Bronchial epithelial cell (primary cell): Measurements from ENCODE around the gene CDYL2. TPM values are rescaled to one million over a fixed set of nuclear protein-coding genes. Genes with fewer than 3 reads are reported as not detected.

Experiments used
- DNase-seq: peaks from one replicate; pipeline ENCODE4 v3.0.0-alpha.2; 2010; ENCODE audit warnings: low read depth
- FAIRE-seq: peaks from 2 replicates; lab custom pipeline; 2011; peaks lifted over from hg19 to GRCh38; lab: Jason Lieb, UNC
- H3K27me3 ChIP-seq: 2 replicates; pipeline ENCODE4 v1.5.1; 2011; ENCODE audit warnings: low read length; ENCODE audit not compliant: control insufficient read depth, insufficient read depth
- H3K36me3 ChIP-seq: 2 replicates; pipeline ENCODE4 v1.5.1; 2011; ENCODE audit warnings: low read length; ENCODE audit not compliant: control insufficient read depth, insufficient read depth
- H3K4me3 ChIP-seq: 2 replicates; pipeline ENCODE4 v1.5.1; 2011; ENCODE audit warnings: mild to moderate bottlenecking, low read depth, low read length, control low read depth
- total RNA-seq: library from RNA; depleted of rRNA; stranded (reverse); fragments of >200 nt; gene quantifications from 2 replicates; pipeline ENCODE4 v1.2.1, GENCODE V29; 2014
- TF ChIP-seq, protein P1 (sequence below): IDR thresholded peaks from 2 replicates; pipeline ENCODE4 v1.5.1; 2011; ENCODE audit warnings: mild to moderate bottlenecking, moderate library complexity, low read length, control low read depth, inconsistent platforms; ENCODE audit not compliant: insufficient read depth, severe bottlenecking

CDYL2 gene
- total RNA-seq, 1 donor from 2014 or later, result 1.1 TPM

DNA sequence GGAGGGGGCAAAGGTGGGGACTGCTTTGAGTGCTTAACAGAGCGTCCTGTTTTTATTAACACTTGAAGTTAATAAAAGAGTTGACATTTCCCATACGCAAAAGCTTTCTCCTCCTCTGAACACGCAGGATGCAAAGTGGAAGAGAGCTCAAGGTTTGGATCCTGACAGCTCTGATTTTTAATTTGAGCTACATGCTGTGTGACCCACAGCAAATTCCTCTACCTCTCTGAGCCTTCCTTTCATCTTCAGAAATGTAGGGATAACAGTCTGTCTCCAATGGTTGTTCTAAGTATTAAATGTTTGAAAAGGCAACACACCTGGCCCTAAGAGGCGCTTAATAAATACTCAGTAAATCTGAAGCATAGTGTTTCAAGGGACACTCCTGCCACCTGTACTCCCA, 93.0 kb downstream of the CDYL2 start:
- Histone ChIP-seq H3K36me3 (no peaks in the 10 kb centered on the region), H3K4me3 (no peak overlapping the region), H3K27me3 (no peaks in the 10 kb centered on the region)
- TF ChIP-seq, protein P1, sequence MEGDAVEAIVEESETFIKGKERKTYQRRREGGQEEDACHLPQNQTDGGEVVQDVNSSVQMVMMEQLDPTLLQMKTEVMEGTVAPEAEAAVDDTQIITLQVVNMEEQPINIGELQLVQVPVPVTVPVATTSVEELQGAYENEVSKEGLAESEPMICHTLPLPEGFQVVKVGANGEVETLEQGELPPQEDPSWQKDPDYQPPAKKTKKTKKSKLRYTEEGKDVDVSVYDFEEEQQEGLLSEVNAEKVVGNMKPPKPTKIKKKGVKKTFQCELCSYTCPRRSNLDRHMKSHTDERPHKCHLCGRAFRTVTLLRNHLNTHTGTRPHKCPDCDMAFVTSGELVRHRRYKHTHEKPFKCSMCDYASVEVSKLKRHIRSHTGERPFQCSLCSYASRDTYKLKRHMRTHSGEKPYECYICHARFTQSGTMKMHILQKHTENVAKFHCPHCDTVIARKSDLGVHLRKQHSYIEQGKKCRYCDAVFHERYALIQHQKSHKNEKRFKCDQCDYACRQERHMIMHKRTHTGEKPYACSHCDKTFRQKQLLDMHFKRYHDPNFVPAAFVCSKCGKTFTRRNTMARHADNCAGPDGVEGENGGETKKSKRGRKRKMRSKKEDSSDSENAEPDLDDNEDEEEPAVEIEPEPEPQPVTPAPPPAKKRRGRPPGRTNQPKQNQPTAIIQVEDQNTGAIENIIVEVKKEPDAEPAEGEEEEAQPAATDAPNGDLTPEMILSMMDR, result no peak
- DNase-seq (no peak), FAIRE-seq (no peak)

DNA sequence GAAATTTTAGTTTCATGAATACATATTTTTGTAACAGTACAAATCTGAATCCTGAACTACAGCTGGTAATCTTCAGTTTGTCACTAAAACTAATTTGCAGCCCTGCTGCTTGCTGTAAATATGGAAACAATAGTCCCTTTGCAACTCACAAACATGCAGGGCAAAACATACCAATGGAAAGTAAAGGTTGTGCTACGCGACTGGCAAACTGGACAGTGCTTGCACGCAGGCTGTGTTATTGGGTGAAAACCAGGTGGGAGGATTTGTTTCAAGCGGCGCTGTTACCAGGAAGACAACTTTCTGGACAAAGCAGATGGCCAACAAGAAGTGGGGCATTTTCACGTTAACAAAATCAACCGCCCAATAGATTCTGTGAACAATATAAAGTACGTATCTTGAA, 93.5 kb downstream of the CDYL2 start:
- Histone ChIP-seq H3K27me3 (no peaks in the 10 kb centered on the region), H3K4me3 (no peak overlapping the region), H3K36me3 (no peaks in the 10 kb centered on the region)
- TF ChIP-seq, protein P1, result no peak
- DNase-seq (no peak), FAIRE-seq (no peak)

DNA sequence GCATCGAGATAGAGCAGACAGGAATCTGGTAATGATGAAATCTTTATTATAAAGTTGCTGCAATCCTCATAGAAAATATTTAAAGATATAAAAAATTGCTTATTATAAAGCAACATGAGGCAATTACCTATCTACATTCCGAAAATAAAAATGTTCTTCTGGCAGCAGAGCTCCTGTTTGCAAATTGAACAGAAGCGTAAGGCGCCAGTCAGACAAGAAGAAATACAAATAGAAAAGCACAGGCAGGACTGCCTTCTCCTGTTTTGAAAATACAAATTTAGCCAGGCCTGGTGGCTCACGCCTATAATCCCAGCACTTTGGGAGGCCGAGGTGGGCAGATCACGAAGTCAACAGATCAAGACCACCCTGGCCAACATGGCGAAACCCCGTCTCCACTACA, 95.6 kb downstream of the CDYL2 start:
- FAIRE-seq, result no peak
- TF ChIP-seq, protein P1, result no peak
- no peaks in the 10 kb centered on the region for H3K27me3 ChIP-seq
- no peaks in the 10 kb centered on the region for H3K36me3 ChIP-seq
- DNase-seq, result no peak
- no peak overlapping the region for H3K4me3 ChIP-seq

DNA sequence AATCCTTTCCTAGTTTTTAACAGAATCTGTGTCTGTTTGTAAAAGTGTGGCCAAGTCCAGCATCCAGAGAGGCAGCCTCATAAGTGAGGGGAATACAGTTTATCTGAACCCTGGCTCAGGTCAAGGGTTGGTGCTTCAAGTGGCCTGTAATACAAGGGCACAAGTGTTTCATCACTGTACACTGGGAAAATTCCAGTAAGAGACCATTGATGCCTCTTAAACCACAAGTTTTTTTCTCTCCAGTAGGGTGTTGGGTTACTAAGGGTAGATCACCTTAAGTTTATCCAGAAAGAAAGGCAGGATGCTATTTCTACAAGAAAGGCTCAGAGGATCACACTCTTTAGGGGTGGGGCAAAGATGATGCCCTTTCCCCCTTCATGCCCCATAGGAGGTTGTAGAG, 96.7 kb downstream of the CDYL2 start:
- H3K4me3 ChIP-seq, result no peak overlapping the region
- FAIRE-seq (no peak), DNase-seq (no peak)
- H3K36me3 ChIP-seq, result no peaks in the 10 kb centered on the region
- TF ChIP-seq, protein P1, result no peak
- H3K27me3 ChIP-seq, result no peaks in the 10 kb centered on the region

DNA sequence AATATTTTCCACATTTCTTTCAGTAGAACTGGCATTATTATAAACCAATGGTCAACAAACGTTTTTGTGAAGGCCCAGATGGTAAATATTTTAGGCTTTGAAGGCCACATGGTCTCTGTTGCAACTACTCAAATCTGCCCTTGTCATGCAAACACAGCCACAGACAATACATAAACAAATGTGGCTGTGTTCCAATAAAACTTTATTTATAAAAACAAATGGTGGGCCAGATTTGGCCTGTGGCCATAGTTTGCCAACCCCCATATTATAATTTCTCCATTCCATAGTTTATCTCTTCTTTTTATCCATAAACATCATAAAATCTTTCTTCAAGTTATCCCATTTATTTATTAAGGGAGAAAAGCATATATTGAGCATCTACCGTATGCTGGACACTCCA, 98.8 kb downstream of the CDYL2 start:
- no peak for FAIRE-seq
- DNase-seq, result no peak
- TF ChIP-seq, protein P1, result no peak
- Histone ChIP-seq H3K27me3 (no peaks in the 10 kb centered on the region), H3K36me3 (no peaks in the 10 kb centered on the region), H3K4me3 (no peak overlapping the region)

DNA sequence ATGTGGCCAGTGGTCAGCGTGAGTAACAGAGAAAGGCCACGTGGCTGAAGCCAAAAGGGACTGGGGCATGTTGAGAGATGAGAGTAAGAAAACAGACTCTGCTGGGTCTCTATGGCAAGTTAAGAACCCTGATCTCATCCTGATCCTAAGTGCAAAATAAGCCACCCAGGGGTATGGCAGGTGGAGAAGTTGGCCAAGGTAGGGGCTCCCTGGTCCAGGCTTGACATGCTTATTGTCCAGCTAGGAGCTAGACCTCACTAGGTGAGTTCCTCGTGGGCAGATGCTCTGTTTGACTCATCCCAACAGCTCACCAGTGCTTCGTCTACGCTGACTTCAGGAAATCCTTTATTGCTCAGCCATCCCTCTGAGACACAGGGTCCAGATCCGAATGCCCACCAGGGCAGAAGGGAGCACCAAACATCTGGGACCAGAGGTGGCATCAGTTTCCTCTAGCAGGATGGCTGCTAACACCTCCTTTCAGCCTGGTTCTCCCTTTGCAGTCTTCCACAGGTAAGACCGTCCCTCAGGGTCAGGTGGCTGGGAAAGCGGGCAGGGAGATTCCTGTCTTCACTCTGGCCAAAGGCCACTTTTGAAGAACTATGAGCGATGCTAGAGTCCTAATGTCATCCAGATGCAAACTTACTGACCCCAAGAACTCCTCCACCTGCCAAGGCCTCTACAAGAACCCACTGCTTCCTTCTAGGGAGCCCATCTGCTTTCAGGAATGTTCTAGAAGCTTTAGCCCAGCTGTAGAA, 99.5 kb downstream of the CDYL2 start:
- DNase-seq (no peak), FAIRE-seq (no peak)
- TF ChIP-seq, protein P1, result no peak
- H3K27me3 ChIP-seq, result no peaks in the 10 kb centered on the region
- no peak overlapping the region for H3K4me3 ChIP-seq
- no peaks in the 10 kb centered on the region for H3K36me3 ChIP-seq
